H1 (cell line): ENCODE results near the gene ASCC3. TPM values are rescaled to one million over a fixed set of nuclear protein-coding genes. Genes with fewer than 3 reads are reported as not detected.

Experiments
- CTCF ChIA-PET: fragments of 300-600 bp; sonication (Branson Sonifier 250); formaldehyde crosslinking; loops from one replicate; lab custom pipeline; 2021; ENCODE audit not compliant: partially characterized antibody; lab: Charles Lee
- POLR2A ChIA-PET: fragments of 300-600 bp; sonication (Branson Sonifier 250); formaldehyde crosslinking; loops from one replicate; lab custom pipeline; 2021; ENCODE audit warnings: inconsistent platforms; ENCODE audit not compliant: partially characterized antibody; lab: Charles Lee
- DNase-seq, 2 experiments: peaks; one replicate each; pipeline versions ENCODE4 v3.0.0 to v3.0.0-alpha.2; 2010 to 2022; ENCODE audit warnings: low spot score in 2 of 2, low read depth in 1 of 2, mixed read lengths in 1 of 2
- FAIRE-seq: peaks from 2 replicates; lab custom pipeline; 2011; peaks lifted over from hg19 to GRCh38; lab: Jason Lieb, UNC
- H2AFZ ChIP-seq: 2 replicates; pipeline ENCODE4 v1.8.1; 2012; ENCODE audit warnings: low read length, inconsistent platforms
- H2AK5ac ChIP-seq: 2 replicates; pipeline ENCODE4 v1.6.1; 2013; ENCODE audit warnings: low read depth, low read length
- H2BK120ac ChIP-seq: replicated peaks from 2 replicates; pipeline ENCODE3; 2013; ENCODE audit warnings: low read depth, low read length, inconsistent platforms
- H2BK12ac ChIP-seq: 2 replicates; pipeline ENCODE4 v1.6.1; 2013; ENCODE audit warnings: low read depth, low read length
- H2BK15ac ChIP-seq: 2 replicates; pipeline ENCODE4 v1.6.1; 2013; ENCODE audit warnings: low read length
- H2BK20ac ChIP-seq: 2 replicates; pipeline ENCODE4 v1.6.1; 2013; ENCODE audit warnings: low read length
- H2BK5ac ChIP-seq: 2 replicates; pipeline ENCODE4 v1.6.1; 2013; ENCODE audit warnings: low read depth, low read length
- H3K14ac ChIP-seq: 2 replicates; pipeline ENCODE4 v1.6.1; 2013; ENCODE audit warnings: inconsistent platforms; ENCODE audit not compliant: insufficient read length
- H3K18ac ChIP-seq: 2 replicates; pipeline ENCODE4 v1.6.1; 2013; ENCODE audit warnings: low read length; ENCODE audit errors: extremely low read depth
- H3K23ac ChIP-seq: 2 replicates; pipeline ENCODE4 v1.6.1; 2013; ENCODE audit warnings: inconsistent platforms; ENCODE audit not compliant: insufficient read length
- H3K23me2 ChIP-seq: 2 replicates; pipeline ENCODE4 v1.6.1; 2013; ENCODE audit warnings: low read depth, low read length
- H3K27ac ChIP-seq: 2 replicates; pipeline ENCODE4 v1.6.1; 2011; ENCODE audit warnings: low read depth, low read length, inconsistent platforms
- H3K27me3 ChIP-seq, 4 experiments: replicated peaks in 1 of 4; 1 replicate in 1 of 4; 2 replicates in 3 of 4; pipeline versions ENCODE4 v1.6.1 to v1.8.1; 2011 to 2013; ENCODE audit warnings: low read length in 3 of 4, mild to moderate bottlenecking in 3 of 4, inconsistent platforms in 2 of 4, mixed read lengths in 2 of 4, moderate library complexity in 1 of 4; ENCODE audit not compliant: control insufficient read depth in 3 of 4, insufficient read depth in 3 of 4; ENCODE audit errors: extremely low read depth in 1 of 4
- H3K36me3 ChIP-seq, 4 experiments: 2 replicates each; pipeline versions ENCODE4 v1.6.1 to v1.8.1; 2011 to 2013; ENCODE audit warnings: mild to moderate bottlenecking in 4 of 4, low read length in 3 of 4, moderate library complexity in 2 of 4, control low read depth in 1 of 4, inconsistent platforms in 1 of 4; ENCODE audit not compliant: insufficient read depth in 4 of 4, control insufficient read depth in 2 of 4
- H3K4ac ChIP-seq: replicated peaks from 2 replicates; pipeline ENCODE3; 2013; ENCODE audit warnings: low read length, low read depth, mixed read lengths, inconsistent platforms; ENCODE audit not compliant: insufficient read length
- H3K4me1 ChIP-seq, 4 experiments: replicated peaks in 1 of 4; 1 replicate in 1 of 4; 2 replicates in 3 of 4; pipeline versions ENCODE4 v1.6.1 to v1.8.1; 2011 to 2013; ENCODE audit warnings: low read length in 3 of 4, inconsistent platforms in 2 of 4, mixed read lengths in 1 of 4; ENCODE audit not compliant: insufficient read depth in 4 of 4, control insufficient read depth in 3 of 4
- H3K4me2 ChIP-seq, 2 experiments: 2 replicates each; pipeline versions ENCODE4 v1.6.1 to v1.8.1; 2011 to 2013; ENCODE audit warnings: low read depth in 2 of 2, low read length in 2 of 2, control low read depth in 1 of 2, inconsistent platforms in 1 of 2, mild to moderate bottlenecking in 1 of 2; ENCODE audit not compliant: insufficient read depth in 1 of 2
- H3K4me3 ChIP-seq, 4 experiments: fragments of 200-600, 300-600 bp in 1 of 4; sonication (generic), shearing (Covaris generic), sonication (Bioruptor Twin) in 1 of 4; 2 replicates each; pipeline versions ENCODE4 v1.5.1 to v1.8.1; 2011 to 2016; ENCODE audit warnings: low read length in 4 of 4, low read depth in 3 of 4, control low read depth in 2 of 4, inconsistent platforms in 2 of 4, mild to moderate bottlenecking in 2 of 4, mixed read lengths in 1 of 4, moderate library complexity in 1 of 4; ENCODE audit not compliant: insufficient read depth in 2 of 4; ENCODE audit errors: extremely low read depth in 1 of 4
- H3K56ac ChIP-seq: replicated peaks from 2 replicates; pipeline ENCODE3; 2013; ENCODE audit warnings: low read depth, mild to moderate bottlenecking, mixed read lengths, low read length, inconsistent platforms; ENCODE audit not compliant: insufficient read length
- H3K79me1 ChIP-seq: 2 replicates; pipeline ENCODE4 v1.6.1; 2013; ENCODE audit warnings: low read depth, low read length, control low read depth
- H3K79me2 ChIP-seq, 2 experiments: 2 replicates each; pipeline versions ENCODE4 v1.6.1 to v1.8.1; 2012 to 2013; ENCODE audit warnings: low read length in 2 of 2, mild to moderate bottlenecking in 2 of 2, inconsistent platforms in 1 of 2; ENCODE audit not compliant: insufficient read depth in 2 of 2, control insufficient read depth in 1 of 2
- H3K9ac ChIP-seq, 4 experiments: replicated peaks in 1 of 4; 1 replicate in 1 of 4; 2 replicates in 3 of 4; pipeline versions ENCODE4 v1.6.1 to v1.8.1; 2011 to 2013; ENCODE audit warnings: low read depth in 3 of 4, low read length in 3 of 4, control low read depth in 2 of 4, mild to moderate bottlenecking in 2 of 4, moderate library complexity in 2 of 4, inconsistent platforms in 1 of 4; ENCODE audit errors: extremely low read depth in 1 of 4
- H3K9me3 ChIP-seq, 2 experiments: 2 replicates each; pipeline versions ENCODE4 v1.6.1 to v1.8.1; 2012 to 2013; ENCODE audit warnings: mild to moderate bottlenecking in 2 of 2, moderate library complexity in 2 of 2, control low read depth in 1 of 2, inconsistent platforms in 1 of 2, low read depth in 1 of 2, low read length in 1 of 2, mixed read lengths in 1 of 2; ENCODE audit not compliant: insufficient read depth in 2 of 2
- H4K20me1 ChIP-seq, 2 experiments: replicated peaks in 1 of 2; 2 replicates each; pipeline versions ENCODE3 to v1.8.1; 2011 to 2013; ENCODE audit warnings: inconsistent platforms in 2 of 2, low read length in 2 of 2, mild to moderate bottlenecking in 1 of 2; ENCODE audit not compliant: insufficient read depth in 2 of 2, control insufficient read depth in 1 of 2
- H4K5ac ChIP-seq: 2 replicates; pipeline ENCODE4 v1.6.1; 2013; ENCODE audit warnings: low read length, low read depth, mixed read lengths, inconsistent platforms; ENCODE audit not compliant: insufficient read length
- H4K8ac ChIP-seq: 2 replicates; pipeline ENCODE4 v1.8.0; 2013; ENCODE audit warnings: mild to moderate bottlenecking, moderate library complexity, low read length, inconsistent platforms; ENCODE audit not compliant: insufficient read depth; ENCODE audit errors: extremely low read depth
- H4K91ac ChIP-seq: replicated peaks from 2 replicates; pipeline ENCODE3; 2013; ENCODE audit warnings: low read length, mixed read lengths, inconsistent platforms; ENCODE audit not compliant: insufficient read length
- CBX5 ChIP-seq: fragments of 300-800, 300-1000 bp; sonication (generic); IDR thresholded peaks from 2 replicates; pipeline ENCODE4 v1.7.1; 2016; ENCODE audit warnings: antibody characterized with exemption, low read length, low read depth
- CHD2 ChIP-seq: IDR thresholded peaks from 2 replicates; pipeline ENCODE4 v1.6.1; 2012; ENCODE audit warnings: low read length, improper control_type of control experiment
- CREB1 ChIP-seq: IDR thresholded peaks from 2 replicates; pipeline ENCODE4 v1.6.1; 2012; ENCODE audit warnings: inconsistent platforms
- EGR1 ChIP-seq: IDR thresholded peaks from 2 replicates; pipeline ENCODE4 v1.6.1; 2011; ENCODE audit warnings: low read depth, low read length, borderline replicate concordance
- JUN ChIP-seq: IDR thresholded peaks from 2 replicates; pipeline ENCODE4 v1.6.1; 2011; ENCODE audit warnings: low read depth, mild to moderate bottlenecking, improper control_type of control experiment, low read length
- KDM1A ChIP-seq: fragments of 200-600, 300-600 bp; sonication (generic); IDR thresholded peaks from 2 replicates; pipeline ENCODE4 v1.7.1; 2016; ENCODE audit warnings: mild to moderate bottlenecking, low read length, borderline replicate concordance
- MAFK ChIP-seq: IDR thresholded peaks from 2 replicates; pipeline ENCODE4 v1.6.1; 2012; ENCODE audit warnings: low read depth, mild to moderate bottlenecking, improper control_type of control experiment, low read length
- POLR2A ChIP-seq, 2 experiments: IDR thresholded peaks; 1 replicate in 1 of 2; 2 replicates in 1 of 2; pipeline ENCODE4 v1.6.1; 2011; ENCODE audit warnings: low read depth in 2 of 2, low read length in 2 of 2, mild to moderate bottlenecking in 2 of 2; ENCODE audit errors: control extremely low read depth in 1 of 2
- POLR2AphosphoS5 ChIP-seq: IDR thresholded peaks from 2 replicates; pipeline ENCODE4 v1.6.1; 2011; ENCODE audit warnings: low read depth, low read length
- RBBP5 ChIP-seq: IDR thresholded peaks from 2 replicates; pipeline ENCODE4 v1.7.1; 2012; ENCODE audit warnings: low read depth, mild to moderate bottlenecking, inconsistent platforms, low read length, moderate library complexity, borderline replicate concordance
- RFX5 ChIP-seq: IDR thresholded peaks from 2 replicates; pipeline ENCODE4 v1.6.1; 2011; ENCODE audit warnings: low read depth, low read length, improper control_type of control experiment, borderline replicate concordance
- RNF2 ChIP-seq: fragments of 200-900, 300-1000 bp; sonication (generic); IDR thresholded peaks from 2 replicates; pipeline ENCODE4 v1.7.1; 2016; ENCODE audit warnings: borderline replicate concordance, low read depth, mild to moderate bottlenecking, antibody characterized with exemption, low read length; ENCODE audit not compliant: poor library complexity, severe bottlenecking; ENCODE audit errors: missing control alignments
- SP4 ChIP-seq: IDR thresholded peaks from 2 replicates; pipeline ENCODE4 v1.6.1; 2012; ENCODE audit warnings: low read length, inconsistent platforms
- SRF ChIP-seq: IDR thresholded peaks from 2 replicates; pipeline ENCODE4 v1.6.1; 2011; ENCODE audit warnings: mild to moderate bottlenecking, low read depth, low read length, moderate library complexity
- TAF1 ChIP-seq: IDR thresholded peaks from 2 replicates; pipeline ENCODE4 v1.6.1; 2011; ENCODE audit warnings: mild to moderate bottlenecking, low read depth, low read length
- YY1 ChIP-seq: IDR thresholded peaks from 2 replicates; pipeline ENCODE4 v1.6.1; 2011; ENCODE audit warnings: low read depth, mild to moderate bottlenecking, low read length
- ZNF274 ChIP-seq: IDR thresholded peaks from 2 replicates; pipeline ENCODE4 v1.7.0; 2012; ENCODE audit warnings: low read length, borderline replicate concordance; ENCODE audit errors: extremely low read depth
- polyA plus RNA-seq, 7 experiments: library from polyadenylated mRNA; depleted of rRNA in 3 of 7; stranded (reverse) in 5 of 7; unstranded in 2 of 7; fragments of >200 nt in 5 of 7; fragments of 200-250 nt in 2 of 7; gene quantifications; 1 replicate in 5 of 7; 2 replicates in 1 of 7; 4 replicates in 1 of 7; pipeline versions ENCODE4 v1.2.1 to v1.2.3, GENCODE V29; 2011 to 2013; ENCODE audit warnings: missing spikeins in 2 of 7, mixed read lengths in 2 of 7
- total RNA-seq: library from RNA; stranded (reverse); fragmentation: NEBNext Ultra II Directional; extraction: Animal tissue kit (Norgen Biotek cat#: 25700); gene quantifications from 2 replicates; pipeline ENCODE4 v1.2.1, GENCODE V29; 2021

The ASCC3 gene
- total and polyA plus RNA-seq, 2 of the 8 experiments (the other 6 are each of a cell fraction or from before 2014, with no cell fraction given), result 37.5 to 77.8 TPM

DNA sequence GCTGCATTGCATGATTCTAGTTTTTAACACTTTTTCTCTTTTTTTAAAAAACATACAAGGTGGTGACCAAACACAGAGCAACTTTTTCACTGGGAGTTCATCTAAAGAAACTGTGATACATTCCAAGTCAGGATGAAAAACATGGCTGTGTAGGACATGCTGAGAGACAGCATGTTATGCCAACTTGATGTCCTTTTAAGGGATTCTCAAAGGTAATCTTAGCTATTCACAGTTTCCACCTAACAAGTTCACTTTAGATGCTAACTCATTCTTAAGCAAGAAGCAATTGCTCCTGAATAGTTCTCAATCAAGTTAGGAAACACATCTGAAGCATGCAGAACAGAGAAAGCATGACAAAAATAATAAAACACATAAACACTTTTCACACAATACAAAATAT lies 3.3 kb downstream of the ASCC3 start:
- Histone ChIP-seq H2BK20ac (no peak overlapping the region), H3K79me1 (no peaks in the 10 kb centered on the region), H3K4me1 (peaks cover 5 to 23% (median 9%) of the 10 kb centered on the region in 4 experiments; a peak in 5 of 7 replicates), H2BK12ac (no peak overlapping the region), H2AK5ac (no peak overlapping the region), H3K18ac (no peak overlapping the region), H3K36me3 (no peaks in the 10 kb centered on the region; a peak in 1 of 8 replicates), H2BK120ac (no peak overlapping the region), H3K27me3 (no peaks in the 10 kb centered on the region), H3K27ac (no peak overlapping the region), H4K91ac (no peak overlapping the region), H2BK15ac (no peak overlapping the region), H3K4me2 (peak overlapping the region; percentile 54 to 76; a peak in 3 of 4 replicates), H3K14ac (no peak overlapping the region), H3K9me3 (no peaks in the 10 kb centered on the region), H4K5ac (peak overlapping the region; percentile 59), H3K4me3 (peak overlapping the region in 1 of 4 experiments; percentile 82; a peak in 1 of 8 replicates), H2BK5ac (no peak overlapping the region), H3K79me2 (peaks cover 9 to 84% of the 10 kb centered on the region in 2 experiments; a peak in 3 of 4 replicates), H3K23ac (no peak overlapping the region), H4K20me1 (peaks cover 0 to 2% of the 10 kb centered on the region in 2 experiments), H3K23me2 (no peaks in the 10 kb centered on the region; the same call in 1 of the 2 replicates), H4K8ac (no peak overlapping the region), H3K56ac (no peak overlapping the region), H2AFZ (no peak overlapping the region), H3K4ac (no peak overlapping the region), H3K9ac (no peak overlapping the region)
- FAIRE-seq (no peak), DNase-seq (no peak)
- CTCF ChIA-PET, result no interaction called here
- POLR2A ChIA-PET, result no interaction called here
- no peak for TF ChIP-seq JUN
- TF ChIP-seq MAFK, result no peak
- TF ChIP-seq POLR2AphosphoS5, result no peak
- TF ChIP-seq KDM1A, result no peak
- TF ChIP-seq CBX5, result no peak
- no peak for TF ChIP-seq CREB1
- TF ChIP-seq YY1, result peak; percentile 43; the same call in 1 of the 2 replicates
- no peak for TF ChIP-seq TAF1
- TF ChIP-seq RFX5, result no peak
- peak; percentile 72 for TF ChIP-seq SRF
- no peak for TF ChIP-seq RBBP5
- TF ChIP-seq SP4, result no peak
- TF ChIP-seq ZNF274, result no peak
- no peak for TF ChIP-seq POLR2A (IDR thresholded peaks at IDR 0.05; ENCODE audit: control extremely low read depth in 1 of 2, low read depth in 2 of 2, low read length in 2 of 2)
- no peak for TF ChIP-seq RNF2
- no peak for TF ChIP-seq EGR1
- no peak for TF ChIP-seq CHD2
